ENCODE measurements around the gene RAPGEF4.

- TF ChIP-seq CTCF (IDR thresholded peaks at IDR 0.05) (no peak), CREM (CRISPR knock-in tag; IDR thresholded peaks at IDR 0.05) (no peak), JUN (CRISPR knock-in tag; IDR thresholded peaks at IDR 0.05) (no peak), ATF6 (CRISPR knock-in tag; IDR thresholded peaks at IDR 0.05) (no peak)
These were observed 38.3 kb upstream of the RAPGEF4 start for GRCh38 chr2:172697296-172697695.
